ENCODE measurements around the gene GBX1. TPM values are rescaled to one million over a fixed set of nuclear protein-coding genes. Genes with fewer than 3 reads are reported as not detected.

GBX1 gene
- total RNA-seq, 4 donors from 2014 or later, result 2.4 TPM; not detected in 3

GRCh38 chr7:151192002-151192539 is 24.6 kb upstream of the GBX1 start:
- intact Hi-C loops (cut with DNase I; ENCODE audit: low total_unique reads), result no loop called here
- H3K4me3 ChIP-seq (ENCODE audit: low read depth, poor library complexity, severe bottlenecking), result no peak overlapping the region
- 93 to 94% methylated on average over 22 to 23 of the region's 23 CpGs for WGBS, 2 donors
- no peak for DNase-seq (ENCODE audit: low spot score in 2 of 2)
- TF ChIP-seq CTCF (IDR thresholded peaks at IDR 0.05), result no peak
- TF ChIP-seq POLR2A (IDR thresholded peaks at IDR 0.05), result no peak

GRCh38 chr7:151191544-151191943 is 24.1 kb upstream of the GBX1 start:
- no peak for DNase-seq (ENCODE audit: low spot score in 2 of 2)
- intact Hi-C loops (cut with DNase I; ENCODE audit: low total_unique reads), result no loop called here
- WGBS, 2 donors, result 81 to 91% methylated on average over 2 to 11 of the region's 12 CpGs
- H3K4me3 ChIP-seq (ENCODE audit: low read depth, poor library complexity, severe bottlenecking), result no peak overlapping the region
- TF ChIP-seq CTCF (IDR thresholded peaks at IDR 0.05) (no peak), POLR2A (IDR thresholded peaks at IDR 0.05) (no peak)

GRCh38 chr7:151189038-151189437 is 21.5 kb upstream of the GBX1 start:
- 79 to 83% methylated on average over 4 of the region's 4 CpGs for WGBS, 2 donors
- intact Hi-C loops (cut with DNase I; ENCODE audit: low total_unique reads), result no loop called here

GRCh38 chr7:151188252-151188542 is 20.7 kb upstream of the GBX1 start:
- no peak for DNase-seq (ENCODE audit: low spot score in 2 of 2)
- WGBS, 2 donors, result 45 to 57% methylated on average over 5 of the region's 5 CpGs
- no peak for TF ChIP-seq CTCF (IDR thresholded peaks at IDR 0.05)
- no peak for TF ChIP-seq POLR2A (IDR thresholded peaks at IDR 0.05)
- no peak overlapping the region for H3K4me3 ChIP-seq (ENCODE audit: low read depth, poor library complexity, severe bottlenecking)
- intact Hi-C loops (cut with DNase I; ENCODE audit: low total_unique reads), result no loop called here

More at GRCh38 chr7:151189038-151189437, 21.5 kb upstream of the GBX1 start:
- no peak overlapping the region for H3K4me3 ChIP-seq (ENCODE audit: low read depth, poor library complexity, severe bottlenecking)
- no peak for DNase-seq (ENCODE audit: low spot score in 2 of 2)
- TF ChIP-seq POLR2A (IDR thresholded peaks at IDR 0.05) (no peak), CTCF (IDR thresholded peaks at IDR 0.05) (no peak)

GRCh38 chr7:151187409-151188251 is 20.1 kb upstream of the GBX1 start:
- H3K4me3 ChIP-seq (ENCODE audit: low read depth, poor library complexity, severe bottlenecking), result no peak overlapping the region
- TF ChIP-seq CTCF (IDR thresholded peaks at IDR 0.05) (no peak), POLR2A (IDR thresholded peaks at IDR 0.05) (no peak)
- 71 to 73% methylated on average over 17 to 20 of the region's 22 CpGs for WGBS, 2 donors
- no peak for DNase-seq (ENCODE audit: low spot score in 2 of 2)
- intact Hi-C loops (cut with DNase I; ENCODE audit: low total_unique reads), result no loop called here
